ENCODE results near the gene TEX52. TPM values are rescaled to one million over a fixed set of nuclear protein-coding genes. Genes with fewer than 3 reads are reported as not detected.

Gene TEX52
- total and polyA plus RNA-seq, 10 of the 15 experiments (the other 5 are each of a cell fraction or from before 2014, with no cell fraction given): 0.23 TPM; not detected in 9

DNA sequence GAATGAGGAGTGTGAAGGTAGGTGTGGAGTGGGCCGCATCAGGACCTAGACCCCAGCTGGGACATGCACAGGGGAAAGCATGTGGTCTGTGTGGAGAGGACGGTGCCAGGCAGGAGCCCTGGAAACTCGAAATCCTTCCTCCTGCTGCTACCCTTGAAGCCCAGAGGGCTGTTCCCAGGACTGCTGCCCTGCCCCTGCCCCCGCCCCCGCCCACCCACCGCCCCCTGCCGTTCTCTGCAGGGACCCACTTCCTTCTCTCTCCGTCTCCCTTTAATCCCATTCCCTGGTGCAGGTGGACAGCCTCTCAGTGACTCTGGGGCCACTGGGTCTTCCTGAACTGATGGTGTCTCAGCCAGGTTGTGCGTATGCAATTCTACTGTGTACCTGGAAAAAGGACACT lies 36.4 kb downstream of the TEX52 start:
- WGBS (ENCODE audit: insufficient coverage, insufficient replicate concordance, low lambda C conversion rate, missing lambda C conversion rate): 91% methylated on average over 3 of the region's 9 CpGs
- Histone ChIP-seq H2AFZ (ENCODE audit: control insufficient read depth, low read depth, low read length) (no peak overlapping the region), H4K20me1 (ENCODE audit: control insufficient read depth, insufficient read depth) (no peaks in the 10 kb centered on the region), H3K9me3 (replicated peaks; ENCODE audit: control insufficient read depth, insufficient read depth, low read length) (no peaks in the 10 kb centered on the region), H3K4me1 (ENCODE audit: control insufficient read depth, insufficient read depth, low read length) (no peaks in the 10 kb centered on the region), H3K79me2 (ENCODE audit: control insufficient read depth, insufficient read depth, low read length) (no peaks in the 10 kb centered on the region), H3K27me3 (replicated peaks in 1 of 2; ENCODE audit: control insufficient read depth in 2 of 2, insufficient read depth in 2 of 2, low read length in 1 of 2) (no peaks in the 10 kb centered on the region), H3K4me3 (no peak overlapping the region), H3K4me2 (ENCODE audit: control insufficient read depth, insufficient read depth) (no peak overlapping the region), H3K36me3 (ENCODE audit: control insufficient read depth in 2 of 2, insufficient read depth in 2 of 2, low read length in 1 of 2) (peaks cover 3 to 16% of the 10 kb centered on the region in 2 experiments), H3K27ac (ENCODE audit: control insufficient read depth, insufficient read depth) (no peak overlapping the region), H3K9ac (ENCODE audit: control insufficient read depth, insufficient read depth, low read length) (no peak overlapping the region)
- SMC1A ChIA-PET (ENCODE audit: uncharacterized antibody, unreplicated experiment): no interaction called here
- FAIRE-seq (no peak), ATAC-seq (no peak), DNase-seq (ENCODE audit: low read depth, low spot score) (no peak)
- TF ChIP-seq, protein P1, sequence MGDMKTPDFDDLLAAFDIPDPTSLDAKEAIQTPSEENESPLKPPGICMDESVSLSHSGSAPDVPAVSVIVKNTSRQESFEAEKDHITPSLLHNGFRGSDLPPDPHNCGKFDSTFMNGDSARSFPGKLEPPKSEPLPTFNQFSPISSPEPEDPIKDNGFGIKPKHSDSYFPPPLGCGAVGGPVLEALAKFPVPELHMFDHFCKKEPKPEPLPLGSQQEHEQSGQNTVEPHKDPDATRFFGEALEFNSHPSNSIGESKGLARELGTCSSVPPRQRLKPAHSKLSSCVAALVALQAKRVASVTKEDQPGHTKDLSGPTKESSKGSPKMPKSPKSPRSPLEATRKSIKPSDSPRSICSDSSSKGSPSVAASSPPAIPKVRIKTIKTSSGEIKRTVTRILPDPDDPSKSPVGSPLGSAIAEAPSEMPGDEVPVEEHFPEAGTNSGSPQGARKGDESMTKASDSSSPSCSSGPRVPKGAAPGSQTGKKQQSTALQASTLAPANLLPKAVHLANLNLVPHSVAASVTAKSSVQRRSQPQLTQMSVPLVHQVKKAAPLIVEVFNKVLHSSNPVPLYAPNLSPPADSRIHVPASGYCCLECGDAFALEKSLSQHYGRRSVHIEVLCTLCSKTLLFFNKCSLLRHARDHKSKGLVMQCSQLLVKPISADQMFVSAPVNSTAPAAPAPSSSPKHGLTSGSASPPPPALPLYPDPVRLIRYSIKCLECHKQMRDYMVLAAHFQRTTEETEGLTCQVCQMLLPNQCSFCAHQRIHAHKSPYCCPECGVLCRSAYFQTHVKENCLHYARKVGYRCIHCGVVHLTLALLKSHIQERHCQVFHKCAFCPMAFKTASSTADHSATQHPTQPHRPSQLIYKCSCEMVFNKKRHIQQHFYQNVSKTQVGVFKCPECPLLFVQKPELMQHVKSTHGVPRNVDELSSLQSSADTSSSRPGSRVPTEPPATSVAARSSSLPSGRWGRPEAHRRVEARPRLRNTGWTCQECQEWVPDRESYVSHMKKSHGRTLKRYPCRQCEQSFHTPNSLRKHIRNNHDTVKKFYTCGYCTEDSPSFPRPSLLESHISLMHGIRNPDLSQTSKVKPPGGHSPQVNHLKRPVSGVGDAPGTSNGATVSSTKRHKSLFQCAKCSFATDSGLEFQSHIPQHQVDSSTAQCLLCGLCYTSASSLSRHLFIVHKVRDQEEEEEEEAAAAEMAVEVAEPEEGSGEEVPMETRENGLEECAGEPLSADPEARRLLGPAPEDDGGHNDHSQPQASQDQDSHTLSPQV (IDR thresholded peaks at IDR 0.05): no peak
- TF ChIP-seq CREB1 (IDR thresholded peaks at IDR 0.05; ENCODE audit: low read depth) (no peak), ASH2L (IDR thresholded peaks at IDR 0.05; ENCODE audit: borderline replicate concordance, low read depth) (no peak), EED (IDR thresholded peaks at IDR 0.05; ENCODE audit: low read depth) (no peak), FOXK2 (IDR thresholded peaks at IDR 0.05) (no peak), NR2F1 (conservative IDR thresholded peaks at IDR 0.05) (no peak), CHD4 (IDR thresholded peaks at IDR 0.05) (no peak), RUNX3 (IDR thresholded peaks at IDR 0.05; ENCODE audit: low read length) (no peak)
- TF ChIP-seq, protein P2, sequence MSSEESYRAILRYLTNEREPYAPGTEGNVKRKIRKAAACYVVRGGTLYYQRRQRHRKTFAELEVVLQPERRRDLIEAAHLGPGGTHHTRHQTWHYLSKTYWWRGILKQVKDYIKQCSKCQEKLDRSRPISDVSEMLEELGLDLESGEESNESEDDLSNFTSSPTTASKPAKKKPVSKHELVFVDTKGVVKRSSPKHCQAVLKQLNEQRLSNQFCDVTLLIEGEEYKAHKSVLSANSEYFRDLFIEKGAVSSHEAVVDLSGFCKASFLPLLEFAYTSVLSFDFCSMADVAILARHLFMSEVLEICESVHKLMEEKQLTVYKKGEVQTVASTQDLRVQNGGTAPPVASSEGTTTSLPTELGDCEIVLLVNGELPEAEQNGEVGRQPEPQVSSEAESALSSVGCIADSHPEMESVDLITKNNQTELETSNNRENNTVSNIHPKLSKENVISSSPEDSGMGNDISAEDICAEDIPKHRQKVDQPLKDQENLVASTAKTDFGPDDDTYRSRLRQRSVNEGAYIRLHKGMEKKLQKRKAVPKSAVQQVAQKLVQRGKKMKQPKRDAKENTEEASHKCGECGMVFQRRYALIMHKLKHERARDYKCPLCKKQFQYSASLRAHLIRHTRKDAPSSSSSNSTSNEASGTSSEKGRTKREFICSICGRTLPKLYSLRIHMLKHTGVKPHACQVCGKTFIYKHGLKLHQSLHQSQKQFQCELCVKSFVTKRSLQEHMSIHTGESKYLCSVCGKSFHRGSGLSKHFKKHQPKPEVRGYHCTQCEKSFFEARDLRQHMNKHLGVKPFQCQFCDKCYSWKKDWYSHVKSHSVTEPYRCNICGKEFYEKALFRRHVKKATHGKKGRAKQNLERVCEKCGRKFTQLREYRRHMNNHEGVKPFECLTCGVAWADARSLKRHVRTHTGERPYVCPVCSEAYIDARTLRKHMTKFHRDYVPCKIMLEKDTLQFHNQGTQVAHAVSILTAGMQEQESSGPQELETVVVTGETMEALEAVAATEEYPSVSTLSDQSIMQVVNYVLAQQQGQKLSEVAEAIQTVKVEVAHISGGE (CRISPR knock-in tag; IDR thresholded peaks at IDR 0.05): no peak
- in situ Hi-C loops (cut with MboI) (no loop called here), intact Hi-C loops (cut with micrococcal nuclease; ENCODE audit: unreplicated experiment) (no loop called here)
- CTCF ChIA-PET: no interaction called here
- POLR2A ChIA-PET: no interaction called here
- no TSS peak for BruUV-seq (replicated peaks)
- RAD21 ChIA-PET (ENCODE audit: unreplicated experiment): no interaction called here
